Liver (tissue), 9 donors: Measurements from ENCODE around the gene MLLT10. TPM values are rescaled to one million over a fixed set of nuclear protein-coding genes. Genes with fewer than 3 reads are reported as not detected.
A peak's percentile ranks its signal among the peaks of the same experiment; 100 is the strongest.
"Not testable (repeated sequence)": the region's sequence is repeated elsewhere in the genome, so short reads cannot be mapped to it uniquely, and the experiment has no call there.

ENCODE experiments used
- DNase-seq: peaks from one replicate; pipeline ENCODE4 v3.0.0-alpha.2; 2017; ENCODE audit warnings: low spot score
- H3K27ac ChIP-seq, 2 donors: one replicate each; pipeline ENCODE4 v1.7.0; 2013; ENCODE audit warnings: inconsistent platforms in 2 of 2, low read length in 2 of 2, control low read depth in 1 of 2, low read depth in 1 of 2, mild to moderate bottlenecking in 1 of 2
- H3K27me3 ChIP-seq, 4 donors: one replicate each; pipeline versions ENCODE4 v1.6.1 to v1.7.0; 2013; ENCODE audit warnings: low read length in 3 of 4, inconsistent platforms in 1 of 4, mild to moderate bottlenecking in 1 of 4, moderate library complexity in 1 of 4; ENCODE audit not compliant: control insufficient read depth in 4 of 4, insufficient read depth in 4 of 4
- H3K36me3 ChIP-seq, 4 donors: one replicate each; pipeline versions ENCODE4 v1.6.1 to v1.7.0; 2013; ENCODE audit warnings: low read length in 3 of 4, mild to moderate bottlenecking in 3 of 4, low read depth in 1 of 4, moderate library complexity in 1 of 4; ENCODE audit not compliant: control insufficient read depth in 4 of 4, insufficient read depth in 3 of 4
- H3K4me1 ChIP-seq, 4 donors: one replicate each; pipeline versions ENCODE4 v1.6.1 to v1.7.0; 2013; ENCODE audit warnings: low read length in 3 of 4, mild to moderate bottlenecking in 3 of 4, moderate library complexity in 1 of 4; ENCODE audit not compliant: control insufficient read depth in 4 of 4, insufficient read depth in 4 of 4
- H3K4me3 ChIP-seq, 3 donors: one replicate each; pipeline versions ENCODE4 v1.6.1 to v1.7.0; 2013; ENCODE audit warnings: low read length in 3 of 3, control low read depth in 1 of 3, low read depth in 1 of 3, mild to moderate bottlenecking in 1 of 3
- H3K9ac ChIP-seq, 2 donors: one replicate each; pipeline ENCODE4 v1.7.0; 2013; ENCODE audit warnings: low read length in 2 of 2, mild to moderate bottlenecking in 2 of 2, moderate library complexity in 2 of 2, control low read depth in 1 of 2, low read depth in 1 of 2
- H3K9me3 ChIP-seq, 4 donors: one replicate each; pipeline versions ENCODE4 v1.6.1 to v1.7.0; 2013; ENCODE audit warnings: low read length in 3 of 4; ENCODE audit not compliant: control insufficient read depth in 4 of 4
- CTCF ChIP-seq: fragments of 150-350 bp; IDR thresholded peaks from 2 replicates; pipeline ENCODE4 v1.5.1; 2017; ENCODE audit warnings: improper control_type of control experiment, low read depth, low read length; ENCODE audit not compliant: missing input control
- FOXA1 ChIP-seq: IDR thresholded peaks from 2 replicates; pipeline ENCODE4 v1.6.1; 2016; ENCODE audit warnings: antibody characterized with exemption
- GABPA ChIP-seq, 2 donors: IDR thresholded peaks in 1 of 2; conservative IDR thresholded peaks in 1 of 2; 2 replicates each; pipeline ENCODE4 v1.6.1; 2016; ENCODE audit warnings: antibody characterized with exemption in 2 of 2, mild to moderate bottlenecking in 1 of 2, moderate library complexity in 1 of 2
- HNF4A ChIP-seq, 2 donors: conservative IDR thresholded peaks; 2 replicates each; pipeline ENCODE4 v1.6.1; 2016; ENCODE audit warnings: antibody characterized with exemption in 2 of 2, mild to moderate bottlenecking in 2 of 2
- HNF4G ChIP-seq: IDR thresholded peaks from 2 replicates; pipeline ENCODE4 v1.6.1; 2016; ENCODE audit warnings: antibody characterized with exemption
- JUND ChIP-seq, 2 donors: IDR thresholded peaks; 2 replicates each; pipeline ENCODE4 v1.6.1; 2016; ENCODE audit warnings: antibody characterized with exemption in 2 of 2
- NR2F2 ChIP-seq: IDR thresholded peaks from 2 replicates; pipeline ENCODE4 v1.6.1; 2016; ENCODE audit warnings: antibody characterized with exemption
- RXRA ChIP-seq, 2 donors: IDR thresholded peaks; 2 replicates each; pipeline ENCODE4 v1.6.1; 2017 to 2018; ENCODE audit warnings: antibody characterized with exemption in 2 of 2, mild to moderate bottlenecking in 1 of 2
- SP1 ChIP-seq: IDR thresholded peaks from 2 replicates; pipeline ENCODE4 v1.6.1; 2018; ENCODE audit warnings: antibody characterized with exemption, mild to moderate bottlenecking
- TAF1 ChIP-seq: conservative IDR thresholded peaks from 2 replicates; pipeline ENCODE4 v1.6.1; 2016; ENCODE audit warnings: antibody characterized with exemption, mild to moderate bottlenecking
- YY1 ChIP-seq: IDR thresholded peaks from 2 replicates; pipeline ENCODE4 v1.6.1; 2016; ENCODE audit warnings: antibody characterized with exemption, mild to moderate bottlenecking
- WGBS: extraction: QIAGEN DNeasy Blood & Tissue Kit; methylation state at CpG from one replicate; pipeline ENCODE4 v1.1.7; 2013; 5-methylcytosine and 5-hydroxymethylcytosine counted together
- polyA plus RNA-seq, 2 donors: library from polyadenylated mRNA; stranded (reverse) in 1 of 2; unstranded in 1 of 2; fragments of 200-250 nt in 1 of 2; fragments of >200 nt in 1 of 2; fragmentation: Nextera tagmentation in 1 of 2; extraction: Ambion mirVana in 1 of 2; gene quantifications; one replicate each; pipeline versions ENCODE4 v1.2.1 to v1.2.3, GENCODE V29; 2013 to 2015
- total RNA-seq, 2 donors: library from RNA; depleted of rRNA; stranded (reverse); fragments of >200 nt; gene quantifications; one replicate each; pipeline ENCODE4 v1.2.3, GENCODE V29; 2014
- TF ChIP-seq, protein P1 (sequence below): IDR thresholded peaks from 2 replicates; pipeline ENCODE4 v1.6.1; 2016; ENCODE audit warnings: antibody characterized with exemption
- TF ChIP-seq, protein P2 (sequence below): IDR thresholded peaks from 2 replicates; pipeline ENCODE4 v1.6.1; 2016; ENCODE audit warnings: antibody characterized with exemption
- TF ChIP-seq, protein P3 (sequence below): IDR thresholded peaks from 2 replicates; pipeline ENCODE4 v1.6.1; 2016; ENCODE audit warnings: antibody characterized with exemption
- donor health status: healthy.
- donor health status: healthy.
- donor health status: healthy.
- donor health status: healthy.
- donor health status: healthy.

The MLLT10 gene
- total and polyA plus RNA-seq, 4 donors = 11.9 to 47.4 (median 22.6) TPM

GRCh38 chr10:21588159-21588558 is 54.1 kb downstream of the MLLT10 start:
- H3K36me3 ChIP-seq, H3K4me3 ChIP-seq, H3K27me3 ChIP-seq, H3K9me3 ChIP-seq, H3K27ac ChIP-seq, DNase-seq, H3K9ac ChIP-seq: not testable (repeated sequence)
- TF ChIP-seq, protein P1, sequence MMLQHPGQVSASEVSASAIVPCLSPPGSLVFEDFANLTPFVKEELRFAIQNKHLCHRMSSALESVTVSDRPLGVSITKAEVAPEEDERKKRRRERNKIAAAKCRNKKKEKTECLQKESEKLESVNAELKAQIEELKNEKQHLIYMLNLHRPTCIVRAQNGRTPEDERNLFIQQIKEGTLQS = peak; percentile 31
- TF ChIP-seq JUND (IDR thresholded peaks at IDR 0.05) = peak; percentile 34 to 45
- TF ChIP-seq HNF4A (conservative IDR thresholded peaks at IDR 0.05) = peak; percentile 40 to 41
- peak; percentile 47 to 63 for TF ChIP-seq RXRA (IDR thresholded peaks at IDR 0.05)
- WGBS = 58% methylated on average over 7 of the region's 7 CpGs
- peaks cover 2 to 12% (median 6%) of the 10 kb centered on the region in 4 donors for H3K4me1 ChIP-seq

- H3K4me1 ChIP-seq = no peaks in the 10 kb centered on the region
- no peaks in the 10 kb centered on the region for H3K27me3 ChIP-seq
- no peaks in the 10 kb centered on the region for H3K36me3 ChIP-seq
- H3K4me3 ChIP-seq = no peak overlapping the region
- H3K9me3 ChIP-seq = no peaks in the 10 kb centered on the region
- no peak for TF ChIP-seq HNF4A (conservative IDR thresholded peaks at IDR 0.05)
- TF ChIP-seq SP1 = no peak
- no peak for TF ChIP-seq CTCF
- no peak for TF ChIP-seq FOXA1
- TF ChIP-seq, protein P2, sequence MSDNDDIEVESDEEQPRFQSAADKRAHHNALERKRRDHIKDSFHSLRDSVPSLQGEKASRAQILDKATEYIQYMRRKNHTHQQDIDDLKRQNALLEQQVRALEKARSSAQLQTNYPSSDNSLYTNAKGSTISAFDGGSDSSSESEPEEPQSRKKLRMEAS = no peak
- no peak for TF ChIP-seq GABPA (IDR thresholded peaks at IDR 0.05 in 1 of 2, conservative IDR thresholded peaks at IDR 0.05 in 1 of 2)
- no peak for TF ChIP-seq NR2F2
- no peak for TF ChIP-seq HNF4G
- TF ChIP-seq, protein P3, sequence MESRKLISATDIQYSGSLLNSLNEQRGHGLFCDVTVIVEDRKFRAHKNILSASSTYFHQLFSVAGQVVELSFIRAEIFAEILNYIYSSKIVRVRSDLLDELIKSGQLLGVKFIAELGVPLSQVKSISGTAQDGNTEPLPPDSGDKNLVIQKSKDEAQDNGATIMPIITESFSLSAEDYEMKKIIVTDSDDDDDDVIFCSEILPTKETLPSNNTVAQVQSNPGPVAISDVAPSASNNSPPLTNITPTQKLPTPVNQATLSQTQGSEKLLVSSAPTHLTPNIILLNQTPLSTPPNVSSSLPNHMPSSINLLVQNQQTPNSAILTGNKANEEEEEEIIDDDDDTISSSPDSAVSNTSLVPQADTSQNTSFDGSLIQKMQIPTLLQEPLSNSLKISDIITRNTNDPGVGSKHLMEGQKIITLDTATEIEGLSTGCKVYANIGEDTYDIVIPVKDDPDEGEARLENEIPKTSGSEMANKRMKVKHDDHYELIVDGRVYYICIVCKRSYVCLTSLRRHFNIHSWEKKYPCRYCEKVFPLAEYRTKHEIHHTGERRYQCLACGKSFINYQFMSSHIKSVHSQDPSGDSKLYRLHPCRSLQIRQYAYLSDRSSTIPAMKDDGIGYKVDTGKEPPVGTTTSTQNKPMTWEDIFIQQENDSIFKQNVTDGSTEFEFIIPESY = no peak
- TF ChIP-seq, protein P1 = no peak
- no peak for TF ChIP-seq JUND (IDR thresholded peaks at IDR 0.05)
- DNase-seq = no peak
- H3K27ac ChIP-seq = no peak overlapping the region
- WGBS = 95% methylated on average over 5 of the region's 5 CpGs
- no peak overlapping the region for H3K9ac ChIP-seq
Observed at GRCh38 chr10:21593986-21594385, 60.0 kb downstream of the MLLT10 start.

DNA sequence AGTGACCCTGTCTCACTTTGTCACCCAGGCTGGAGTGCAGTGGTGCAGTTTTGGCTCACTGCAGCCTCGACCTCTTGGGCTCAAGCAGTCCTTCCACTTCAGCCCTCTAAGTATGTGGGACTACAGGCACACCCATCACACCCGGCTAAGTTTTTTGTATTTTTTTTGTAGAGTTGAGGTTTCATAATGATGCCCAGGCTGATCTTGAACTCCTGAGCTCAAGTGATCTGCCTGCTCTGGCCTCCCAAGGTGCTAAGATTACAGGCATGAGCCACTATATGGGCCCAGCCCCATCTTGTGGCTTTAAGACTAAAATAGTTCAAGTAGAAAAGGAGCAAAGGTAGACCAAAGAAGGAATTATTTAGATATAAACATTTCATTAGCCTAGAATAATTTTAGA is 65.5 kb downstream of the MLLT10 start:
- no peak overlapping the region for H3K4me3 ChIP-seq
- no peaks in the 10 kb centered on the region for H3K27me3 ChIP-seq
- H3K9me3 ChIP-seq = no peaks in the 10 kb centered on the region
- DNase-seq = no peak
- TF ChIP-seq YY1 (no peak), HNF4A (conservative IDR thresholded peaks at IDR 0.05) (no peak), TAF1 (no peak), HNF4G (no peak), RXRA (IDR thresholded peaks at IDR 0.05) (no peak), JUND (IDR thresholded peaks at IDR 0.05) (no peak), NR2F2 (no peak)
- TF ChIP-seq, protein P2 = no peak
- WGBS = 71% methylated on average over 2 of the region's 2 CpGs
- peaks cover 0 to 4% (median 0%) of the 10 kb centered on the region in 4 donors for H3K4me1 ChIP-seq
- no peak overlapping the region for H3K27ac ChIP-seq
- no peaks in the 10 kb centered on the region for H3K36me3 ChIP-seq
- no peak overlapping the region for H3K9ac ChIP-seq
